ENCODE measurements around the gene AKAP5. TPM values are rescaled to one million over a fixed set of nuclear protein-coding genes. Genes with fewer than 3 reads are reported as not detected.

The AKAP5 gene
- total and polyA plus RNA-seq, 2 experiments from 2014 or later: 0.60 to 9.4 TPM

DNA sequence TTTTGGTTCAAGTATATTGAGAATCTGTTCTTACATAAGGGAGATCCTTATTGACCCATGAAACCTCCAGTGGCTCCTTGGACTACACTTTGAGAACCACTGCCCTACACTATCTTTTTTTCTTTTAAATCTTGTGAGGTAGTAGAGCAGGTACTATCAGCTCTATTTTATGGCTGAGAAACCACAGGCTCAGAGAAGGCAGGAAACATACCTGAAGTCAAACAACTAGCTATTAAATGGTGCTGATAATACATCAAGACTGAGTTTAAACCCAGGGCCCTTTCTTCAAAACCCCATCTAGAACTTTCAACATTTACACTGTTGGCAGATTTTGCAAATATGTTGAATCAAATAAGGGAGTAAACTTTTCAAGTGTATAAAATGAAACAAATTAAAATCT lies 31.5 kb downstream of the AKAP5 start:
- no peak for TF ChIP-seq EZH2 (IDR thresholded peaks at IDR 0.05; ENCODE audit: borderline replicate concordance)
- TF ChIP-seq, protein P1, sequence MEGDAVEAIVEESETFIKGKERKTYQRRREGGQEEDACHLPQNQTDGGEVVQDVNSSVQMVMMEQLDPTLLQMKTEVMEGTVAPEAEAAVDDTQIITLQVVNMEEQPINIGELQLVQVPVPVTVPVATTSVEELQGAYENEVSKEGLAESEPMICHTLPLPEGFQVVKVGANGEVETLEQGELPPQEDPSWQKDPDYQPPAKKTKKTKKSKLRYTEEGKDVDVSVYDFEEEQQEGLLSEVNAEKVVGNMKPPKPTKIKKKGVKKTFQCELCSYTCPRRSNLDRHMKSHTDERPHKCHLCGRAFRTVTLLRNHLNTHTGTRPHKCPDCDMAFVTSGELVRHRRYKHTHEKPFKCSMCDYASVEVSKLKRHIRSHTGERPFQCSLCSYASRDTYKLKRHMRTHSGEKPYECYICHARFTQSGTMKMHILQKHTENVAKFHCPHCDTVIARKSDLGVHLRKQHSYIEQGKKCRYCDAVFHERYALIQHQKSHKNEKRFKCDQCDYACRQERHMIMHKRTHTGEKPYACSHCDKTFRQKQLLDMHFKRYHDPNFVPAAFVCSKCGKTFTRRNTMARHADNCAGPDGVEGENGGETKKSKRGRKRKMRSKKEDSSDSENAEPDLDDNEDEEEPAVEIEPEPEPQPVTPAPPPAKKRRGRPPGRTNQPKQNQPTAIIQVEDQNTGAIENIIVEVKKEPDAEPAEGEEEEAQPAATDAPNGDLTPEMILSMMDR (IDR thresholded peaks at IDR 0.05; ENCODE audit: poor library complexity): no peak
- TF ChIP-seq EZH2phosphoT487 (IDR thresholded peaks at IDR 0.05; ENCODE audit: low read depth, severe bottlenecking, unreplicated experiment): no peak
- peaks cover 33% of the 10 kb centered on the region for H3K79me2 ChIP-seq
- H4K20me1 ChIP-seq (ENCODE audit: insufficient read depth, poor library complexity, severe bottlenecking): no peaks in the 10 kb centered on the region
- H3K36me3 ChIP-seq (replicated peaks; ENCODE audit: insufficient read depth, low read depth): no peaks in the 10 kb centered on the region
- DNase-seq (ENCODE audit: low spot score): no peak
- H3K9me2 ChIP-seq (replicated peaks; ENCODE audit: insufficient read depth): no peaks in the 10 kb centered on the region
- no peak overlapping the region for H3K27ac ChIP-seq
- no peak overlapping the region for H3K4me3 ChIP-seq
- H3K9me3 ChIP-seq (ENCODE audit: low read depth): no peaks in the 10 kb centered on the region
- peaks cover 20% of the 10 kb centered on the region for H3K4me1 ChIP-seq (ENCODE audit: insufficient read depth)
- H3K4me2 ChIP-seq: no peak overlapping the region
- H2AFZ ChIP-seq: no peak overlapping the region
- no peaks in the 10 kb centered on the region for H3K27me3 ChIP-seq

DNA sequence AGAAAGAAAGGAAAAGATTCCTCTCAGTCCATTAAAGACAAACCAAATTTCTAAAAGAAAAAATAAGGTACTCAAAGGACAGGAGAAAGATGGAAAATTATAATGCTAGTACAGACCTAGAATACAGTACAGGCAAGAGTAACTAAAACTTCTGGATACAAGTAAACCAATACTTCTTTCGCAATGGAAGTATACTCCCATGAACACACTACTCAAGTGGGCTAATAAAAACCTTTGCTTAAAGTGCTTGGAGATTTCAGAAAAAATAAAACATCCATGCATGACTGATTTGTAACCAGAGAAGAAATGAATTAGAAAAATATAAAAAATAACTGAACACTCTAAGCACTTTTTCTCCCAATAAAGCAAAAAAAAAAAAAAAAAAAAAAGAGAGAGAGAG lies 34.8 kb downstream of the AKAP5 start:
- peaks cover 39% of the 10 kb centered on the region for H3K79me2 ChIP-seq
- WGBS (ENCODE audit: low lambda C conversion rate, missing lambda C conversion rate): 93% methylated on average over 1 of the region's 1 CpG
- no peak overlapping the region for H3K27ac ChIP-seq

DNA sequence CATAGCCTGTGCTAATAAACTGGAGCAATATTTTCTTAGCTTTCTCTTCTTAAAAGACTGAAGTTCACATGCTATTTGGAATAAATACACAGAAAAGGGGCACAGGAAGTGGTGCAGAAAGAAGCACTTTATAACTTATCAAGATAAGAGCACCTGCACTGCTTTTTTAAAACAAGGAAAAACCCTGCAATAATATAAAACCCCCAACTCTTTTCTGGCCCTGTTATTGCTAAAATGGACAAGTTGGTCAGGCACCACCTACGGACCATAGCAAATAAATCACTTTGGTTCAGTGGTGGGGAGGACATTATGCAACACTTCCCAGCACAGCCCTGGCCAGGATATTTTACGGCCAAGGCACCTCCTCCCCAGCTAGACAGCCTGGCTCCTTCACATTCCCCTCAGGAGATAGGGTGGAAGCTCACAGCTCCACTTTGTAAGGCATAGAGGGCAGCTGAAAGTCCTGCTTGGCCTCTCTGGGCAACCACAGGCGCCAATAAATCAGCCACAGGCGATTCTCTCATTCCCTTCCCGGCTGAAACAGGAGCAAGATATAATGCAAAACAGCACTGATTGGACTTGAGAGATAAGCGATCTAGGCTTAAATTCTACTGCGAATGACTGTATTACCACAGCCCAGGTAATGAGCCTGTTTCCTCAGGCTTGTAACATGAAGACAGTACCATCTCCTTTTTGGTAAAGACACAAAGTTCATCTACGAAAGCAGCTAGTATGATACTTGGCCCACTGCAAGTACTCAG lies 36.3 kb downstream of the AKAP5 start:
- Histone ChIP-seq H3K9me2 (replicated peaks; ENCODE audit: insufficient read depth) (no peaks in the 10 kb centered on the region), H3K27ac (peak overlapping the region; percentile 100), H3K9me3 (ENCODE audit: low read depth) (no peaks in the 10 kb centered on the region), H3K36me3 (replicated peaks; ENCODE audit: insufficient read depth, low read depth) (no peaks in the 10 kb centered on the region), H3K4me3 (peak overlapping the region; percentile 2), H3K4me2 (peak overlapping the region; percentile 90), H4K20me1 (ENCODE audit: insufficient read depth, poor library complexity, severe bottlenecking) (peaks cover 13% of the 10 kb centered on the region), H3K79me2 (peaks cover 53% of the 10 kb centered on the region), H3K4me1 (ENCODE audit: insufficient read depth) (peaks cover 35% of the 10 kb centered on the region), H2AFZ (no peak overlapping the region), H3K27me3 (no peaks in the 10 kb centered on the region)
- no peak for TF ChIP-seq EZH2phosphoT487 (IDR thresholded peaks at IDR 0.05; ENCODE audit: low read depth, severe bottlenecking, unreplicated experiment)
- TF ChIP-seq, protein P1 (IDR thresholded peaks at IDR 0.05; ENCODE audit: poor library complexity): no peak
- no peak for TF ChIP-seq EZH2 (IDR thresholded peaks at IDR 0.05; ENCODE audit: borderline replicate concordance)
- WGBS (ENCODE audit: low lambda C conversion rate, missing lambda C conversion rate): 25% methylated on average over 8 of the region's 8 CpGs
- DNase-seq (ENCODE audit: low spot score): peak; percentile 71

More for the DNA sequence above, 34.8 kb downstream of the AKAP5 start:
- no peaks in the 10 kb centered on the region for H4K20me1 ChIP-seq (ENCODE audit: insufficient read depth, poor library complexity, severe bottlenecking)
- no peaks in the 10 kb centered on the region for H3K27me3 ChIP-seq
- TF ChIP-seq EZH2phosphoT487 (IDR thresholded peaks at IDR 0.05; ENCODE audit: low read depth, severe bottlenecking, unreplicated experiment): no peak
- TF ChIP-seq EZH2 (IDR thresholded peaks at IDR 0.05; ENCODE audit: borderline replicate concordance): no peak
- TF ChIP-seq, protein P1 (IDR thresholded peaks at IDR 0.05; ENCODE audit: poor library complexity): no peak
- no peaks in the 10 kb centered on the region for H3K36me3 ChIP-seq (replicated peaks; ENCODE audit: insufficient read depth, low read depth)
- peaks cover 30% of the 10 kb centered on the region for H3K4me1 ChIP-seq (ENCODE audit: insufficient read depth)
- H2AFZ ChIP-seq: no peak overlapping the region
- no peak for DNase-seq (ENCODE audit: low spot score)
- no peaks in the 10 kb centered on the region for H3K9me2 ChIP-seq (replicated peaks; ENCODE audit: insufficient read depth)
- H3K4me2 ChIP-seq: peak overlapping the region; percentile 90
- H3K4me3 ChIP-seq: no peak overlapping the region
- H3K9me3 ChIP-seq (ENCODE audit: low read depth): no peaks in the 10 kb centered on the region

All from hepatocyte (in vitro differentiated cells).